AG04449 (cell line): Measurements from ENCODE around the gene DLG4.

Source experiments
- CTCF ChIA-PET: fragments of 350-600 bp; formaldehyde crosslinking; extraction: SDS; loops from one replicate; lab custom pipeline; 2021; ENCODE audit warnings: antibody characterized with exemption; lab: Yijun Ruan, JAX
- POLR2A ChIA-PET: fragments of 400-600, 350-600 bp; formaldehyde crosslinking; extraction: SDS; loops from one replicate; lab custom pipeline; 2020; ENCODE audit warnings: antibody characterized with exemption, inconsistent platforms; lab: Yijun Ruan, JAX
- DNase-seq: peaks from one replicate; pipeline ENCODE4 v3.0.0-alpha.2; 2010; ENCODE audit warnings: low read depth, low spot score
- H3K4me3 ChIP-seq: 2 replicates; pipeline ENCODE4 v1.5.1; 2011; ENCODE audit warnings: low read depth, mild to moderate bottlenecking, control low read depth, low read length
- TF ChIP-seq, protein P1 (sequence below): IDR thresholded peaks from one replicate; pipeline ENCODE4 v1.5.1; 2011; ENCODE audit warnings: mild to moderate bottlenecking, moderate library complexity, low read length, control low read depth, inconsistent platforms; ENCODE audit not compliant: insufficient read depth; ENCODE audit errors: missing control alignments

The DLG4 gene

GRCh38 chr17:7208754-7209460 lies 10.7 kb downstream of the DLG4 start:
- ChIA-PET POLR2A (no interaction called here), CTCF (no interaction called here)
- TF ChIP-seq, protein P1, sequence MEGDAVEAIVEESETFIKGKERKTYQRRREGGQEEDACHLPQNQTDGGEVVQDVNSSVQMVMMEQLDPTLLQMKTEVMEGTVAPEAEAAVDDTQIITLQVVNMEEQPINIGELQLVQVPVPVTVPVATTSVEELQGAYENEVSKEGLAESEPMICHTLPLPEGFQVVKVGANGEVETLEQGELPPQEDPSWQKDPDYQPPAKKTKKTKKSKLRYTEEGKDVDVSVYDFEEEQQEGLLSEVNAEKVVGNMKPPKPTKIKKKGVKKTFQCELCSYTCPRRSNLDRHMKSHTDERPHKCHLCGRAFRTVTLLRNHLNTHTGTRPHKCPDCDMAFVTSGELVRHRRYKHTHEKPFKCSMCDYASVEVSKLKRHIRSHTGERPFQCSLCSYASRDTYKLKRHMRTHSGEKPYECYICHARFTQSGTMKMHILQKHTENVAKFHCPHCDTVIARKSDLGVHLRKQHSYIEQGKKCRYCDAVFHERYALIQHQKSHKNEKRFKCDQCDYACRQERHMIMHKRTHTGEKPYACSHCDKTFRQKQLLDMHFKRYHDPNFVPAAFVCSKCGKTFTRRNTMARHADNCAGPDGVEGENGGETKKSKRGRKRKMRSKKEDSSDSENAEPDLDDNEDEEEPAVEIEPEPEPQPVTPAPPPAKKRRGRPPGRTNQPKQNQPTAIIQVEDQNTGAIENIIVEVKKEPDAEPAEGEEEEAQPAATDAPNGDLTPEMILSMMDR = no peak
- no peak overlapping the region for H3K4me3 ChIP-seq
- DNase-seq = no peak

DNA sequence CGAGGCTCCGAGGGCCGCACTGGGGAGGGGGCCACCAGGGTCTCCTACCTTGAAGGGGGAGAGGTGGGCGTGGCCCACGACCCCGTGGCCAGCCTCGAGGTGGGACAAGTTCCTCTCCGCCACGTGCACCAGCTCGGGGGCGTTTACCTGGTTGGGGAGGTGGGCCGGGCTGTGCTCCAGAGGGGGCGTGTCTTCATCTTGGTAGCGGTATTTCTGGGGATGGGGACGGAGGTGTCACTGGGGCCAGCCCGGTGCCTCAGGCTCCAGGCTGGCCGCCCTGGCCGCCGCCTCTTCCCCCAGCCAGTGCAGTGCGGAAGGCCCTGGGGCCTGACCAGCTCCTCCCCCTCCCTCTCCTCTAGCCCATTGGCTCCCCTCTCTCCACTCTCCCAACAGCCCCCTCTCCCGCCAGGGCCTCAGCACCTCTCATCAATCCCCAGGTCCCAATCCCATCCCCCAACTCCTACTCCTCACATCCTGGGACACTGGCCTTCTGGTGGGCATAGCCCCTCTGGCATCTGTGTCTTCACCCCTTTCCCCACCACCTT lies 11.5 kb downstream of the DLG4 start:
- CTCF ChIA-PET = interaction anchor here (1.2 kb wide), 1 partner anchor 163 kb away, joined by 4 read pairs; no protein-coding TSS in a partner anchor
- TF ChIP-seq, protein P1 = no peak
- DNase-seq = no peak
- POLR2A ChIA-PET = no interaction called here
- no peak overlapping the region for H3K4me3 ChIP-seq

GRCh38 chr17:7207120-7208001 lies 12.3 kb downstream of the DLG4 start:
- TF ChIP-seq, protein P1 = no peak
- H3K4me3 ChIP-seq = no peak overlapping the region
- no peak for DNase-seq
- ChIA-PET CTCF (interaction anchor here (1.2 kb wide), 1 partner anchor 162 kb away, joined by 4 read pairs; no protein-coding TSS in a partner anchor), POLR2A (interaction anchor here (0.6 kb wide), 1 partner anchor 52 kb away, joined by 4 read pairs; no protein-coding TSS in a partner anchor)

DNA sequence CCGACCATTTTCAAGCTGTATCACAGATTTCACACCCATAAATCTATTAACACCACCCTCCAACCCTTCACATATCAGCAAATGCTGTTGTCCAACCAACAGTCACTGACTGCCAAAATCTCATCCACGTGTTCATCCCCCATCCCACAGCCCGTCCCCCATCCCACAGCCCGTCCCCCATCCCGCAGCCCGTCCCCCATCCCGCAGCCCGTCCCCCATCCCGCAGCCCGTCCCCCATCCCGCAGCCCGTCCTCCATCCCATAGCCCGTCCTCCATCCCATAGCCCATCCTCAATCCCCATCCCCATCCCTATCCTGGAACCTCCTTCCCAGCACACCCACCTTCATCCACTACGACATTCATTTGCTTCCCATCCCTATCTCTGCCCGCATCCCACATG lies 14.1 kb downstream of the DLG4 start:
- ChIA-PET CTCF (interaction anchor here (1.2 kb wide), 1 partner anchor 28 kb away, joined by 3 read pairs; no protein-coding TSS in a partner anchor), POLR2A (interaction anchor here (0.8 kb wide), 1 partner anchor 14 kb away, joined by 3 read pairs; the partner anchor contains the start of genes ACADVL and DLG4)
- peak overlapping the region; percentile 56 for H3K4me3 ChIP-seq
- TF ChIP-seq, protein P1 = no peak
- DNase-seq = no peak

DNA sequence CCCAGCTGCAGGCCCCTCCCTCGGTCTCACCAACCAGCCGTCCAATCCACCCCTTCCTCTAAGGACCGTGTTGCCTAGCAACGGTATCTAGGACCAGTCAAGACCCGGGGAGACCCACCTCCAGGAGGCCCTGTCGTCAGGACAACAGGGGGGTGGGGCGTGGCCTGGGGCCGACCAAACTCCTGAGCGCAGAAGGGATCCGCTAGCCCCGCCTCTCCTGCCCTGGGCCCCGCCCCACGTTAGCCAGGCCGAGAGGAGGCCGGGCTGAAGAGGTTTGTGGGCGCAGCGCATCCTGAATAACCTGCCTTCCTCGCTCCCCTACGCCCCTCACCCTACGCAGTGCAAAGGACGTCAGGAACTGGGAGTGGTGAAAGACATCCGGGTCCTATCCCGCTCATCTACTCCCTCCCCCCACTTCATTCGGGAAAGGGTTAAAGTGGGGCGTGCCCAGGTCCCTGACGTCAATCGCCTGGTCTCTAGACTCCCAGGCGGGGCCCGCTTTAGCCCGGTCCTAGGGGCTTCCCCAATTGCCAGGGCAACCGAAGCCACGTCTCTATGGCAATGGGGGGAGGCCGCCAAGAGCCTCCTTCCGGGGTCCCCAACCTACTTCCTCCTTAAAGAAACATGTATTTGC lies 14.7 kb downstream of the DLG4 start:
- TF ChIP-seq, protein P1 = no peak
- H3K4me3 ChIP-seq = peak overlapping the region; percentile 56
- ChIA-PET CTCF (interaction anchor here (1.2 kb wide), 1 partner anchor 28 kb away, joined by 3 read pairs; no protein-coding TSS in a partner anchor), POLR2A (no interaction called here)
- DNase-seq = no peak
